Measurements from ENCODE around the gene ZCCHC7.

- TF ChIP-seq CTCF (IDR thresholded peaks at IDR 0.05): no peak
- TF ChIP-seq POLR2A (IDR thresholded peaks at IDR 0.05): no peak
Measured at GRCh38 chr9:37328556-37329227, 208.3 kb downstream of the ZCCHC7 start.
